GM19467 (cell line): ENCODE measurements around the gene OR56B1.
"Not testable (repeated sequence)": the region's sequence is repeated elsewhere in the genome, so short reads cannot be mapped to it uniquely, and the experiment has no call there.

Experiments used
- ATAC-seq: cut with Tn5 transposase; IDR thresholded peaks from one replicate; pipeline ENCODE4 v1.9.1; 2021; ENCODE audit warnings: mild to moderate bottlenecking, moderate library complexity; ENCODE audit not compliant: unreplicated experiment

OR56B1 gene

GRCh38 chr11:5736396-5736795 lies at the start of gene OR56B1:
OR56B1 (plus strand) TSS chr11:5736448; CDS start chr11:5736517, 69 bp downstream.
- no peak for ATAC-seq

GRCh38 chr11:5688482-5688881 lies 47.8 kb upstream of the OR56B1 start:
- no peak for ATAC-seq

- peak; percentile 68 for ATAC-seq
Measured at GRCh38 chr11:5689551-5689983, 46.7 kb upstream of the OR56B1 start, which contains the start of gene TRIM22. TRIM22 (plus strand) TSS chr11:5689790; CDS start chr11:5696233, 6,443 bp downstream.

- ATAC-seq, result no peak
Measured at GRCh38 chr11:5690216-5690615, 46.0 kb upstream of the OR56B1 start.

- ATAC-seq, result no peak
Measured at GRCh38 chr11:5690736-5691135, 45.5 kb upstream of the OR56B1 start.

- ATAC-seq, result not testable (repeated sequence)
Measured at GRCh38 chr11:5691238-5691963, 44.8 kb upstream of the OR56B1 start.

GRCh38 chr11:5691964-5692361 lies 44.3 kb upstream of the OR56B1 start:
- no peak for ATAC-seq

GRCh38 chr11:5694642-5695041 lies 41.6 kb upstream of the OR56B1 start:
- ATAC-seq, result no peak

GRCh38 chr11:5695580-5695979 lies 40.7 kb upstream of the OR56B1 start:
- no peak for ATAC-seq

- no peak for ATAC-seq
Measured at GRCh38 chr11:5696210-5696609, 40.0 kb upstream of the OR56B1 start.

- ATAC-seq, result no peak
Measured at GRCh38 chr11:5698281-5698680, 38.0 kb upstream of the OR56B1 start.

GRCh38 chr11:5700421-5701054 lies 35.7 kb upstream of the OR56B1 start:
- no peak for ATAC-seq

GRCh38 chr11:5701055-5701577 lies 35.1 kb upstream of the OR56B1 start:
- no peak for ATAC-seq

GRCh38 chr11:5703741-5704536 lies 32.3 kb upstream of the OR56B1 start:
- ATAC-seq, result peak; percentile 63

GRCh38 chr11:5705688-5706087 lies 30.6 kb upstream of the OR56B1 start:
- ATAC-seq, result no peak

GRCh38 chr11:5712507-5712906 lies 23.7 kb upstream of the OR56B1 start:
- ATAC-seq, result no peak

GRCh38 chr11:5713695-5714094 lies 22.6 kb upstream of the OR56B1 start:
- no peak for ATAC-seq

- not testable (repeated sequence) for ATAC-seq
Measured at GRCh38 chr11:5716518-5716917, 19.7 kb upstream of the OR56B1 start.

- no peak for ATAC-seq
Measured at GRCh38 chr11:5719703-5720495, 16.3 kb upstream of the OR56B1 start.

- no peak for ATAC-seq
Measured at GRCh38 chr11:5722622-5723021, 13.6 kb upstream of the OR56B1 start.
